Pons (tissue), 1 donor: ENCODE measurements around the gene PTPRF.
A peak's percentile ranks its signal among the peaks of the same experiment; 100 is the strongest.

Experiments used
- DNase-seq: peaks from one replicate; pipeline ENCODE4 v3.0.0-alpha.2; 2016; ENCODE audit warnings: low spot score

PTPRF gene

GRCh38 chr1:43513471-43514173, 17.1 kb upstream of the PTPRF start:
- no peak for DNase-seq

GRCh38 chr1:43518935-43519686, 11.6 kb upstream of the PTPRF start:
- DNase-seq = no peak

- no peak for DNase-seq
Measured at GRCh38 chr1:43520100-43520778, 10.4 kb upstream of the PTPRF start.

GRCh38 chr1:43521078-43521477, 9.6 kb upstream of the PTPRF start:
- DNase-seq = no peak

- no peak for DNase-seq
Measured at GRCh38 chr1:43521756-43522155, 8.9 kb upstream of the PTPRF start.

- DNase-seq = no peak
Measured at GRCh38 chr1:43522431-43522775, 8.3 kb upstream of the PTPRF start.

- DNase-seq = no peak
Measured at GRCh38 chr1:43522776-43523480, 7.8 kb upstream of the PTPRF start.

- no peak for DNase-seq
Measured at GRCh38 chr1:43524804-43525203, 5.9 kb upstream of the PTPRF start.

GRCh38 chr1:43526002-43526401, 4.7 kb upstream of the PTPRF start:
- no peak for DNase-seq

GRCh38 chr1:43527111-43527878, 3.4 kb upstream of the PTPRF start:
- no peak for DNase-seq

- peak; percentile 90 for DNase-seq
Measured at GRCh38 chr1:43529206-43529731, 1.4 kb upstream of the PTPRF start.

GRCh38 chr1:43531107-43531905, 623 bp downstream of the PTPRF start:
- no peak for DNase-seq

- no peak for DNase-seq
Measured at GRCh38 chr1:43531906-43532584, 1.4 kb downstream of the PTPRF start.

GRCh38 chr1:43532716-43533115, 2.0 kb downstream of the PTPRF start:
- no peak for DNase-seq

- no peak for DNase-seq
Measured at GRCh38 chr1:43533584-43533983, 2.9 kb downstream of the PTPRF start.

- DNase-seq = no peak
Measured at GRCh38 chr1:43534256-43534655, 3.6 kb downstream of the PTPRF start.

- DNase-seq = no peak
Measured at GRCh38 chr1:43536196-43536863, 5.6 kb downstream of the PTPRF start.

GRCh38 chr1:43536864-43537358, 6.2 kb downstream of the PTPRF start:
- no peak for DNase-seq

GRCh38 chr1:43537423-43538142, 6.9 kb downstream of the PTPRF start:
- DNase-seq = no peak
